H1 (cell line): ENCODE data around the gene SMG9. TPM values are rescaled to one million over a fixed set of nuclear protein-coding genes. Genes with fewer than 3 reads are reported as not detected.

Source experiments
- CTCF ChIA-PET: fragments of 300-600 bp; sonication (Branson Sonifier 250); formaldehyde crosslinking; loops from one replicate; lab custom pipeline; 2021; ENCODE audit not compliant: partially characterized antibody; lab: Charles Lee
- POLR2A ChIA-PET: fragments of 300-600 bp; sonication (Branson Sonifier 250); formaldehyde crosslinking; loops from one replicate; lab custom pipeline; 2021; ENCODE audit warnings: inconsistent platforms; ENCODE audit not compliant: partially characterized antibody; lab: Charles Lee
- DNase-seq, 2 experiments: peaks; one replicate each; pipeline versions ENCODE4 v3.0.0 to v3.0.0-alpha.2; 2010 to 2022; ENCODE audit warnings: low spot score in 2 of 2, low read depth in 1 of 2, mixed read lengths in 1 of 2
- FAIRE-seq: peaks from 2 replicates; lab custom pipeline; 2011; peaks lifted over from hg19 to GRCh38; lab: Jason Lieb, UNC
- H2AFZ ChIP-seq: 2 replicates; pipeline ENCODE4 v1.8.1; 2012; ENCODE audit warnings: low read length, inconsistent platforms
- H2AK5ac ChIP-seq: 2 replicates; pipeline ENCODE4 v1.6.1; 2013; ENCODE audit warnings: low read depth, low read length
- H2BK120ac ChIP-seq: replicated peaks from 2 replicates; pipeline ENCODE3; 2013; ENCODE audit warnings: low read depth, low read length, inconsistent platforms
- H2BK12ac ChIP-seq: 2 replicates; pipeline ENCODE4 v1.6.1; 2013; ENCODE audit warnings: low read depth, low read length
- H2BK15ac ChIP-seq: 2 replicates; pipeline ENCODE4 v1.6.1; 2013; ENCODE audit warnings: low read length
- H2BK20ac ChIP-seq: 2 replicates; pipeline ENCODE4 v1.6.1; 2013; ENCODE audit warnings: low read length
- H2BK5ac ChIP-seq: 2 replicates; pipeline ENCODE4 v1.6.1; 2013; ENCODE audit warnings: low read depth, low read length
- H3K14ac ChIP-seq: 2 replicates; pipeline ENCODE4 v1.6.1; 2013; ENCODE audit warnings: inconsistent platforms; ENCODE audit not compliant: insufficient read length
- H3K18ac ChIP-seq: 2 replicates; pipeline ENCODE4 v1.6.1; 2013; ENCODE audit warnings: low read length; ENCODE audit errors: extremely low read depth
- H3K23ac ChIP-seq: 2 replicates; pipeline ENCODE4 v1.6.1; 2013; ENCODE audit warnings: inconsistent platforms; ENCODE audit not compliant: insufficient read length
- H3K23me2 ChIP-seq: 2 replicates; pipeline ENCODE4 v1.6.1; 2013; ENCODE audit warnings: low read depth, low read length
- H3K27ac ChIP-seq: 2 replicates; pipeline ENCODE4 v1.6.1; 2011; ENCODE audit warnings: low read depth, low read length, inconsistent platforms
- H3K27me3 ChIP-seq, 4 experiments: replicated peaks in 1 of 4; 1 replicate in 1 of 4; 2 replicates in 3 of 4; pipeline versions ENCODE4 v1.6.1 to v1.8.1; 2011 to 2013; ENCODE audit warnings: low read length in 3 of 4, mild to moderate bottlenecking in 3 of 4, inconsistent platforms in 2 of 4, mixed read lengths in 2 of 4, moderate library complexity in 1 of 4; ENCODE audit not compliant: control insufficient read depth in 3 of 4, insufficient read depth in 3 of 4; ENCODE audit errors: extremely low read depth in 1 of 4
- H3K36me3 ChIP-seq, 4 experiments: 2 replicates each; pipeline versions ENCODE4 v1.6.1 to v1.8.1; 2011 to 2013; ENCODE audit warnings: mild to moderate bottlenecking in 4 of 4, low read length in 3 of 4, moderate library complexity in 2 of 4, control low read depth in 1 of 4, inconsistent platforms in 1 of 4; ENCODE audit not compliant: insufficient read depth in 4 of 4, control insufficient read depth in 2 of 4
- H3K4ac ChIP-seq: replicated peaks from 2 replicates; pipeline ENCODE3; 2013; ENCODE audit warnings: low read length, low read depth, mixed read lengths, inconsistent platforms; ENCODE audit not compliant: insufficient read length
- H3K4me1 ChIP-seq, 4 experiments: replicated peaks in 1 of 4; 1 replicate in 1 of 4; 2 replicates in 3 of 4; pipeline versions ENCODE4 v1.6.1 to v1.8.1; 2011 to 2013; ENCODE audit warnings: low read length in 3 of 4, inconsistent platforms in 2 of 4, mixed read lengths in 1 of 4; ENCODE audit not compliant: insufficient read depth in 4 of 4, control insufficient read depth in 3 of 4
- H3K4me2 ChIP-seq, 2 experiments: 2 replicates each; pipeline versions ENCODE4 v1.6.1 to v1.8.1; 2011 to 2013; ENCODE audit warnings: low read depth in 2 of 2, low read length in 2 of 2, control low read depth in 1 of 2, inconsistent platforms in 1 of 2, mild to moderate bottlenecking in 1 of 2; ENCODE audit not compliant: insufficient read depth in 1 of 2
- H3K4me3 ChIP-seq, 4 experiments: fragments of 200-600, 300-600 bp in 1 of 4; sonication (generic), shearing (Covaris generic), sonication (Bioruptor Twin) in 1 of 4; 2 replicates each; pipeline versions ENCODE4 v1.5.1 to v1.8.1; 2011 to 2016; ENCODE audit warnings: low read length in 4 of 4, low read depth in 3 of 4, control low read depth in 2 of 4, inconsistent platforms in 2 of 4, mild to moderate bottlenecking in 2 of 4, mixed read lengths in 1 of 4, moderate library complexity in 1 of 4; ENCODE audit not compliant: insufficient read depth in 2 of 4; ENCODE audit errors: extremely low read depth in 1 of 4
- H3K56ac ChIP-seq: replicated peaks from 2 replicates; pipeline ENCODE3; 2013; ENCODE audit warnings: low read depth, mild to moderate bottlenecking, mixed read lengths, low read length, inconsistent platforms; ENCODE audit not compliant: insufficient read length
- H3K79me1 ChIP-seq: 2 replicates; pipeline ENCODE4 v1.6.1; 2013; ENCODE audit warnings: low read depth, low read length, control low read depth
- H3K79me2 ChIP-seq, 2 experiments: 2 replicates each; pipeline versions ENCODE4 v1.6.1 to v1.8.1; 2012 to 2013; ENCODE audit warnings: low read length in 2 of 2, mild to moderate bottlenecking in 2 of 2, inconsistent platforms in 1 of 2; ENCODE audit not compliant: insufficient read depth in 2 of 2, control insufficient read depth in 1 of 2
- H3K9ac ChIP-seq, 4 experiments: replicated peaks in 1 of 4; 1 replicate in 1 of 4; 2 replicates in 3 of 4; pipeline versions ENCODE4 v1.6.1 to v1.8.1; 2011 to 2013; ENCODE audit warnings: low read depth in 3 of 4, low read length in 3 of 4, control low read depth in 2 of 4, mild to moderate bottlenecking in 2 of 4, moderate library complexity in 2 of 4, inconsistent platforms in 1 of 4; ENCODE audit errors: extremely low read depth in 1 of 4
- H3K9me3 ChIP-seq, 2 experiments: 2 replicates each; pipeline versions ENCODE4 v1.6.1 to v1.8.1; 2012 to 2013; ENCODE audit warnings: mild to moderate bottlenecking in 2 of 2, moderate library complexity in 2 of 2, control low read depth in 1 of 2, inconsistent platforms in 1 of 2, low read depth in 1 of 2, low read length in 1 of 2, mixed read lengths in 1 of 2; ENCODE audit not compliant: insufficient read depth in 2 of 2
- H4K20me1 ChIP-seq, 2 experiments: replicated peaks in 1 of 2; 2 replicates each; pipeline versions ENCODE3 to v1.8.1; 2011 to 2013; ENCODE audit warnings: inconsistent platforms in 2 of 2, low read length in 2 of 2, mild to moderate bottlenecking in 1 of 2; ENCODE audit not compliant: insufficient read depth in 2 of 2, control insufficient read depth in 1 of 2
- H4K5ac ChIP-seq: 2 replicates; pipeline ENCODE4 v1.6.1; 2013; ENCODE audit warnings: low read length, low read depth, mixed read lengths, inconsistent platforms; ENCODE audit not compliant: insufficient read length
- H4K8ac ChIP-seq: 2 replicates; pipeline ENCODE4 v1.8.0; 2013; ENCODE audit warnings: mild to moderate bottlenecking, moderate library complexity, low read length, inconsistent platforms; ENCODE audit not compliant: insufficient read depth; ENCODE audit errors: extremely low read depth
- H4K91ac ChIP-seq: replicated peaks from 2 replicates; pipeline ENCODE3; 2013; ENCODE audit warnings: low read length, mixed read lengths, inconsistent platforms; ENCODE audit not compliant: insufficient read length
- ASH2L ChIP-seq: fragments of 200-600, 300-600 bp; sonication (generic); IDR thresholded peaks from one replicate; pipeline ENCODE4 v1.7.1; 2017; ENCODE audit warnings: low read length
- BACH1 ChIP-seq: IDR thresholded peaks from 2 replicates; pipeline ENCODE4 v1.6.1; 2012; ENCODE audit warnings: low read length, improper control_type of control experiment
- CBX5 ChIP-seq: fragments of 300-800, 300-1000 bp; sonication (generic); IDR thresholded peaks from 2 replicates; pipeline ENCODE4 v1.7.1; 2016; ENCODE audit warnings: antibody characterized with exemption, low read length, low read depth
- CREB1 ChIP-seq: IDR thresholded peaks from 2 replicates; pipeline ENCODE4 v1.6.1; 2012; ENCODE audit warnings: inconsistent platforms
- EP300 ChIP-seq, 2 experiments: IDR thresholded peaks; 1 replicate in 1 of 2; 2 replicates in 1 of 2; pipeline ENCODE4 v1.6.1; 2011 to 2012; ENCODE audit warnings: low read depth in 2 of 2, low read length in 2 of 2, mild to moderate bottlenecking in 2 of 2, borderline replicate concordance in 1 of 2, inconsistent platforms in 1 of 2, moderate library complexity in 1 of 2
- GABPA ChIP-seq: IDR thresholded peaks from 2 replicates; pipeline ENCODE4 v1.6.1; 2011; ENCODE audit warnings: mild to moderate bottlenecking, low read length, moderate library complexity, borderline replicate concordance; ENCODE audit not compliant: insufficient read depth
- KDM4A ChIP-seq: IDR thresholded peaks from one replicate; pipeline ENCODE4 v1.7.1; 2012; ENCODE audit warnings: low read depth, mild to moderate bottlenecking, moderate library complexity, low read length, inconsistent platforms; ENCODE audit not compliant: severe bottlenecking
- PHF8 ChIP-seq: fragments of 200-600 bp; sonication (generic); conservative IDR thresholded peaks from 2 replicates; pipeline ENCODE4 v1.7.1; 2012; ENCODE audit warnings: low read depth, mild to moderate bottlenecking, inconsistent platforms, low read length, moderate library complexity
- RXRA ChIP-seq: IDR thresholded peaks from 2 replicates; pipeline ENCODE4 v1.6.1; 2011; ENCODE audit warnings: low read depth, mild to moderate bottlenecking, low read length, moderate library complexity; ENCODE audit not compliant: insufficient read depth
- SAP30 ChIP-seq: fragments of 300-600 bp; sonication (generic); IDR thresholded peaks from 2 replicates; pipeline ENCODE4 v1.7.1; 2012; ENCODE audit warnings: low read length, moderate library complexity, mild to moderate bottlenecking, inconsistent platforms; ENCODE audit not compliant: insufficient read depth, insufficient replicate concordance
- SIRT6 ChIP-seq: IDR thresholded peaks from one replicate; pipeline ENCODE4 v1.7.1; 2012; ENCODE audit warnings: low read length, inconsistent platforms
- SP4 ChIP-seq: IDR thresholded peaks from 2 replicates; pipeline ENCODE4 v1.6.1; 2012; ENCODE audit warnings: low read length, inconsistent platforms
- TAF7 ChIP-seq: optimal IDR thresholded peaks from 2 replicates; pipeline ENCODE3; 2011; ENCODE audit warnings: low read depth, mild to moderate bottlenecking, inconsistent platforms, low read length, moderate library complexity, borderline replicate concordance
- TCF12 ChIP-seq: IDR thresholded peaks from 2 replicates; pipeline ENCODE4 v1.6.1; 2011; ENCODE audit warnings: low read depth, mild to moderate bottlenecking, low read length
- YY1 ChIP-seq: IDR thresholded peaks from 2 replicates; pipeline ENCODE4 v1.6.1; 2011; ENCODE audit warnings: low read depth, mild to moderate bottlenecking, low read length
- WGBS, 2 experiments: shearing (Covaris generic) in 1 of 2; methylation state at CpG; one replicate each; pipeline versions ENCODE4 v1.1.6 to v1.1.7; 2013 to 2015; ENCODE audit warnings: low lambda C conversion rate in 2 of 2, mixed read lengths in 2 of 2, inconsistent platforms in 1 of 2, low coverage in 1 of 2, missing lambda C conversion rate in 1 of 2; ENCODE audit not compliant: insufficient replicate concordance in 2 of 2, insufficient coverage in 1 of 2, insufficient read length in 1 of 2; ENCODE audit errors: extremely low coverage in 1 of 2, missing lambda C conversion rate in 1 of 2; 5-methylcytosine and 5-hydroxymethylcytosine counted together
- polyA plus RNA-seq, 7 experiments: library from polyadenylated mRNA; depleted of rRNA in 3 of 7; stranded (reverse) in 5 of 7; unstranded in 2 of 7; fragments of >200 nt in 5 of 7; fragments of 200-250 nt in 2 of 7; gene quantifications; 1 replicate in 5 of 7; 2 replicates in 1 of 7; 4 replicates in 1 of 7; pipeline versions ENCODE4 v1.2.1 to v1.2.3, GENCODE V29; 2011 to 2013; ENCODE audit warnings: missing spikeins in 2 of 7, mixed read lengths in 2 of 7
- total RNA-seq: library from RNA; stranded (reverse); fragmentation: NEBNext Ultra II Directional; extraction: Animal tissue kit (Norgen Biotek cat#: 25700); gene quantifications from 2 replicates; pipeline ENCODE4 v1.2.1, GENCODE V29; 2021

SMG9 gene
- total and polyA plus RNA-seq, 2 of the 8 experiments (the other 6 are each of a cell fraction or from before 2014, with no cell fraction given) = 20.4 to 28.7 TPM

- Histone ChIP-seq H2AFZ (no peak overlapping the region), H3K36me3 (peaks cover 15 to 43% (median 37%) of the 10 kb centered on the region in 4 experiments), H3K79me2 (no peaks in the 10 kb centered on the region), H4K91ac (no peak overlapping the region), H3K23ac (no peak overlapping the region), H3K23me2 (no peaks in the 10 kb centered on the region), H2BK12ac (no peak overlapping the region), H3K79me1 (no peaks in the 10 kb centered on the region), H4K8ac (no peak overlapping the region), H3K4me3 (no peak overlapping the region), H2BK20ac (no peak overlapping the region), H2BK5ac (no peak overlapping the region), H3K14ac (no peak overlapping the region), H3K18ac (no peak overlapping the region), H3K9me3 (no peaks in the 10 kb centered on the region), H4K20me1 (peaks cover 0 to 3% of the 10 kb centered on the region in 2 experiments), H2BK120ac (no peak overlapping the region), H3K4me2 (no peak overlapping the region), H3K27me3 (no peaks in the 10 kb centered on the region), H4K5ac (no peak overlapping the region), H2BK15ac (no peak overlapping the region), H3K4me1 (no peaks in the 10 kb centered on the region), H3K27ac (no peak overlapping the region), H3K56ac (no peak overlapping the region), H2AK5ac (no peak overlapping the region), H3K4ac (no peak overlapping the region), H3K9ac (no peak overlapping the region)
- 91% methylated on average over 6 of the region's 6 CpGs; no CpG with 5 or more reads in 1 of the 2 experiments for WGBS, 2 experiments
- FAIRE-seq = no peak
- no peak for DNase-seq
- ChIA-PET POLR2A (interaction anchor here (1.0 kb wide), 1 partner anchor 11 kb away, joined by 3 read pairs; no protein-coding TSS in a partner anchor), CTCF (interaction anchor here (0.9 to 2.9 kb wide), 3 partner anchors 11 to 93 kb away, joined by 3 to 11 read pairs (median 7); no protein-coding TSS in a partner anchor)
- TF ChIP-seq SP4 (no peak), CREB1 (no peak), TAF7 (no peak), TCF12 (no peak), SIRT6 (no peak), CBX5 (no peak), PHF8 (no peak), GABPA (no peak), ASH2L (no peak), EP300 (IDR thresholded peaks at IDR 0.05; ENCODE audit: borderline replicate concordance in 1 of 2, low read depth in 2 of 2, low read length in 2 of 2) (no peak), YY1 (no peak), BACH1 (no peak), RXRA (no peak), KDM4A (no peak), SAP30 (no peak)
These were observed 19.7 kb downstream of the SMG9 start for GRCh38 chr19:43735013-43735412.
